HepG2 (cell line): ENCODE measurements around the gene SLC17A3. TPM values are rescaled to one million over a fixed set of nuclear protein-coding genes. Genes with fewer than 3 reads are reported as not detected.

Source experiments
- ARID5B ChIP-seq: IDR thresholded peaks from 2 replicates; pipeline ENCODE4 v1.4.0; 2020; ENCODE audit warnings: mild to moderate bottlenecking, missing genetic modification reagents
- CCAR2 ChIP-seq: fragments of 200-400 bp; formaldehyde crosslinking; optimal IDR thresholded peaks from 2 replicates; pipeline ENCODE3; 2018; ENCODE audit warnings: low read depth, mild to moderate bottlenecking, low read length, moderate library complexity
- KLF16 ChIP-seq, 2 experiments: sonication (generic) in 1 of 2; formaldehyde crosslinking in 1 of 2; IDR thresholded peaks; 2 replicates each; pipeline versions ENCODE4 v1.6.1 to v1.8.0; 2016 to 2023; ENCODE audit warnings: missing genetic modification reagents in 2 of 2, missing compliant biosample characterization in 1 of 2
- MEIS1 ChIP-seq: sonication (generic); formaldehyde crosslinking; IDR thresholded peaks from 2 replicates; pipeline ENCODE4 v1.9.0; 2021; ENCODE audit warnings: mild to moderate bottlenecking, missing genetic modification reagents, moderate library complexity, borderline replicate concordance
- POGZ ChIP-seq: sonication (generic); formaldehyde crosslinking; IDR thresholded peaks from 2 replicates; pipeline ENCODE4 v1.4.0; 2020; ENCODE audit warnings: mild to moderate bottlenecking, missing genetic modification reagents
- SOX5 ChIP-seq: IDR thresholded peaks from 2 replicates; pipeline ENCODE4 v1.6.1; 2016; ENCODE audit warnings: borderline replicate concordance
- YEATS2 ChIP-seq: sonication (generic); formaldehyde crosslinking; IDR thresholded peaks from 2 replicates; pipeline ENCODE4 v1.4.0; 2020; ENCODE audit warnings: missing genetic modification reagents, borderline replicate concordance
- polyA plus RNA-seq, 8 experiments: library from polyadenylated mRNA; depleted of rRNA in 3 of 8; stranded (reverse) in 7 of 8; unstranded in 1 of 8; fragments of >200 nt; fragmentation: Illumina TruSeq in 4 of 8; extraction: Trizol in 4 of 8; gene quantifications; 2 replicates each; pipeline versions ENCODE4 v1.2.1 to v1.2.3, GENCODE V29; 2011 to 2016; ENCODE audit warnings: low read depth in 4 of 8, missing spikeins in 1 of 8, mixed read lengths in 1 of 8; ENCODE audit not compliant: insufficient read depth in 1 of 8
- total RNA-seq, 5 experiments: library from RNA; depleted of rRNA; stranded (reverse); fragments of >200 nt; fragmentation: Illumina TruSeq; extraction: Trizol; gene quantifications; 2 replicates each; pipeline ENCODE4 v1.2.3, GENCODE V29; 2016; ENCODE audit warnings: low read depth in 1 of 5
- TF ChIP-seq, protein P1 (sequence below): sonication (generic); formaldehyde crosslinking; IDR thresholded peaks from 2 replicates; pipeline ENCODE4 v1.5.0; 2020; ENCODE audit warnings: mild to moderate bottlenecking, missing genetic modification reagents, borderline replicate concordance
- TF ChIP-seq, protein P2 (sequence below): sonication (generic); formaldehyde crosslinking; IDR thresholded peaks from 2 replicates; pipeline ENCODE4 v1.5.1; 2020; ENCODE audit warnings: mild to moderate bottlenecking, moderate library complexity, missing genetic modification reagents
- TF ChIP-seq, protein P3 (sequence below): sonication (generic); formaldehyde crosslinking; IDR thresholded peaks from 2 replicates; pipeline ENCODE4 v1.5.1; 2020; ENCODE audit warnings: mild to moderate bottlenecking, missing genetic modification reagents
- TF ChIP-seq, protein P4 (sequence below): sonication (generic); formaldehyde crosslinking; IDR thresholded peaks from 2 replicates; pipeline ENCODE4 v1.4.0; 2020; ENCODE audit warnings: missing genetic modification reagents

SLC17A3 gene
- total and polyA plus RNA-seq, 2 of the 13 experiments (the other 11 are each of a cell fraction or from before 2014, with no cell fraction given): 0.09 to 0.11 TPM

DNA sequence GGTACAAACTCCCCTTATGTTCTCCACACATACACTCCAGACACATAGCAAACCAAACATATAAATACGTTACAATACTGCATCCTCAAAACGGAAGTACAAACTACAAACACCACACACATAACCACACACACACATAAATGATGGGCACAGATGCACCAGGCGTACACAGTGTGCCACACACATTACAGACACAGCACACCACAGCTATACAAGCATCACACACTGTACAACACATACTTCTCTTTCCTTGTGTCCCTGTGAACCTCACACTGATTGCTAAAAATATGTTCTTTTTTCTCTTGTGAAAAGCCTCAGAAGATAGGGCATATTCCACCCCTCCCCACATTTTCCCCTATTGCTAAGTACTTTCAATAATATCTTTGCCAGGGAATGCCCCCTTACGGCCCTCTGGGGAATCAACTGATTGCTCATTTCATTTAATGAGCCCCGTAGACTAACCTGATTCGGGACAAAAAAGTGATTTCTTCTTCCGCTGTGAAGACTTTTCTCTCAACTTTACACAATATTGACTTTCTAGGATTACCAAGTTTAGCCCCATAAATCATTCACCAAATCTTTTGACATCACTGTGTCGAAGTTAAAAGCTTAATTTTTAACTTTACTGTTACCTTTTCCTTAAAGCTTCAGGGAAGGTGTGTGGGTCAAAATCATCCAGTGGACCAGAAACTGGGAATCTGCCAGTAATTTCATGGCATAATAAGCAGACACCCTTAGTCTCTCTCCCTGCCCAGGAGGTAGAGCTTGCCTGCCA is 42.3 kb downstream of the SLC17A3 start, which contains the start of gene SLC17A1 (continued):
- TF ChIP-seq, protein P1, sequence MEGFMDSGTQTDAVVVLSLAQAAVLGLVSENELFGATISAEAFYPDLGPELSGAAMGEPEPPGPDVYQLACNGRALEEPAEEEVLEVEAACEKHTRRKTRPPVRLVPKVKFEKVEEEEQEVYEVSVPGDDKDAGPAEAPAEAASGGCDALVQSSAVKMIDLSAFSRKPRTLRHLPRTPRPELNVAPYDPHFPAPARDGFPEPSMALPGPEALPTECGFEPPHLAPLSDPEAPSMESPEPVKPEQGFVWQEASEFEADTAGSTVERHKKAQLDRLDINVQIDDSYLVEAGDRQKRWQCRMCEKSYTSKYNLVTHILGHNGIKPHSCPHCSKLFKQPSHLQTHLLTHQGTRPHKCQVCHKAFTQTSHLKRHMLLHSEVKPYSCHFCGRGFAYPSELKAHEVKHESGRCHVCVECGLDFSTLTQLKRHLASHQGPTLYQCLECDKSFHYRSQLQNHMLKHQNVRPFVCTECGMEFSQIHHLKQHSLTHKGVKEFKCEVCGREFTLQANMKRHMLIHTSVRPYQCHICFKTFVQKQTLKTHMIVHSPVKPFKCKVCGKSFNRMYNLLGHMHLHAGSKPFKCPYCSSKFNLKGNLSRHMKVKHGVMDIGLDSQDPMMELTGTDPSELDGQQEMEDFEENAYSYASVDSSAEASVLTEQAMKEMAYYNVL (CRISPR knock-in tag): 0 out of 2 replicates have a peak, but pooled peaks have one; percentile 54
- TF ChIP-seq, protein P2, sequence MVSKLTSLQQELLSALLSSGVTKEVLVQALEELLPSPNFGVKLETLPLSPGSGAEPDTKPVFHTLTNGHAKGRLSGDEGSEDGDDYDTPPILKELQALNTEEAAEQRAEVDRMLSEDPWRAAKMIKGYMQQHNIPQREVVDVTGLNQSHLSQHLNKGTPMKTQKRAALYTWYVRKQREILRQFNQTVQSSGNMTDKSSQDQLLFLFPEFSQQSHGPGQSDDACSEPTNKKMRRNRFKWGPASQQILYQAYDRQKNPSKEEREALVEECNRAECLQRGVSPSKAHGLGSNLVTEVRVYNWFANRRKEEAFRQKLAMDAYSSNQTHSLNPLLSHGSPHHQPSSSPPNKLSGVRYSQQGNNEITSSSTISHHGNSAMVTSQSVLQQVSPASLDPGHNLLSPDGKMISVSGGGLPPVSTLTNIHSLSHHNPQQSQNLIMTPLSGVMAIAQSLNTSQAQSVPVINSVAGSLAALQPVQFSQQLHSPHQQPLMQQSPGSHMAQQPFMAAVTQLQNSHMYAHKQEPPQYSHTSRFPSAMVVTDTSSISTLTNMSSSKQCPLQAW (CRISPR knock-in tag): peak; percentile 71
- TF ChIP-seq KLF16 (CRISPR knock-in tag; IDR thresholded peaks at IDR 0.05): 0 out of 4 replicates have a peak, but pooled peaks of 1 of the 2 experiments have one; percentile 40
- peak; percentile 62; the same call in 1 of the 2 replicates for TF ChIP-seq ARID5B (CRISPR knock-in tag)
- peak; percentile 28; the same call in 1 of the 2 replicates for TF ChIP-seq POGZ (CRISPR knock-in tag)
- TF ChIP-seq, protein P3, sequence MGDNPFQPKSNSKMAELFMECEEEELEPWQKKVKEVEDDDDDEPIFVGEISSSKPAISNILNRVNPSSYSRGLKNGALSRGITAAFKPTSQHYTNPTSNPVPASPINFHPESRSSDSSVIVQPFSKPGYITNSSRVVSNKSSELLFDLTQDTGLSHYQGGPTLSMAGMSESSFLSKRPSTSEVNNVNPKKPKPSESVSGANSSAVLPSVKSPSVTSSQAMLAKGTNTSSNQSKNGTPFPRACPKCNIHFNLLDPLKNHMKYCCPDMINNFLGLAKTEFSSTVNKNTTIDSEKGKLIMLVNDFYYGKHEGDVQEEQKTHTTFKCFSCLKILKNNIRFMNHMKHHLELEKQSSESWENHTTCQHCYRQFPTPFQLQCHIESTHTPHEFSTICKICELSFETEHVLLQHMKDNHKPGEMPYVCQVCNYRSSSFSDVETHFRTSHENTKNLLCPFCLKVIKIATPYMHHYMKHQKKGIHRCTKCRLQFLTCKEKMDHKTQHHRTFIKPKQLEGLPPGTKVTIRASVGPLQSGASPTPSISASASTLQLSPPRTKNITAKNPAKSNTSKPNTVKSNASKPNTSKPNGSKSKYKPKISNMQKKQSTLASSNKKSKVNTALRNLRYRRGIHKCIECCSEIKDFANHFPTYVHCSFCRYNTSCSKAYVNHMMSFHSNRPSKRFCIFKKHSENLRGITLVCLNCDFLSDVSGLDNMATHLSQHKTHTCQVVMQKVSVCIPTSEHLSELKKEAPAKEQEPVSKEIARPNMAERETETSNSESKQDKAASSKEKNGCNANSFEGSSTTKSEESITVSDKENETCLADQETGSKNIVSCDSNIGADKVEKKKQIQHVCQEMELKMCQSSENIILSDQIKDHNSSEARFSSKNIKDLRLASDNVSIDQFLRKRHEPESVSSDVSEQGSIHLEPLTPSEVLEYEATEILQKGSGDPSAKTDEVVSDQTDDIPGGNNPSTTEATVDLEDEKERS (CRISPR knock-in tag): no peak
- TF ChIP-seq, protein P4, sequence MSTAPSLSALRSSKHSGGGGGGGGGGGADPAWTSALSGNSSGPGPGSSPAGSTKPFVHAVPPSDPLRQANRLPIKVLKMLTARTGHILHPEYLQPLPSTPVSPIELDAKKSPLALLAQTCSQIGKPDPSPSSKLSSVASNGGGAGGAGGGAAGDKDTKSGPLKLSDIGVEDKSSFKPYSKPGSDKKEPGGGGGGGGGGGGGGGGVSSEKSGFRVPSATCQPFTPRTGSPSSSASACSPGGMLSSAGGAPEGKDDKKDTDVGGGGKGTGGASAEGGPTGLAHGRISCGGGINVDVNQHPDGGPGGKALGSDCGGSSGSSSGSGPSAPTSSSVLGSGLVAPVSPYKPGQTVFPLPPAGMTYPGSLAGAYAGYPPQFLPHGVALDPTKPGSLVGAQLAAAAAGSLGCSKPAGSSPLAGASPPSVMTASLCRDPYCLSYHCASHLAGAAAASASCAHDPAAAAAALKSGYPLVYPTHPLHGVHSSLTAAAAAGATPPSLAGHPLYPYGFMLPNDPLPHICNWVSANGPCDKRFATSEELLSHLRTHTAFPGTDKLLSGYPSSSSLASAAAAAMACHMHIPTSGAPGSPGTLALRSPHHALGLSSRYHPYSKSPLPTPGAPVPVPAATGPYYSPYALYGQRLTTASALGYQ (CRISPR knock-in tag): peak; percentile 32; the same call in 1 of the 2 replicates
- TF ChIP-seq SOX5 (CRISPR knock-in tag): peak; percentile 69; the same call in 1 of the 2 replicates
- TF ChIP-seq YEATS2 (CRISPR knock-in tag): 0 out of 2 replicates have a peak, but pooled peaks have one; percentile 9
- TF ChIP-seq MEIS1 (CRISPR knock-in tag): 0 out of 2 replicates have a peak, but pooled peaks have one; percentile 38
- TF ChIP-seq CCAR2: no peak
